SK-N-SH (cell line): Measurements from ENCODE around the gene DUS3L. TPM values are rescaled to one million over a fixed set of nuclear protein-coding genes. Genes with fewer than 3 reads are reported as not detected.

Experiments used
- CTCF ChIA-PET: fragments of 300-600, 350-600 bp; formaldehyde crosslinking; extraction: SDS; loops from one replicate; lab custom pipeline; 2021; lab: Yijun Ruan, JAX
- POLR2A ChIA-PET: fragments of 350-600 bp; sonication (Branson Sonifier 250); formaldehyde crosslinking; extraction: SDS; loops from one replicate; lab custom pipeline; 2020; ENCODE audit warnings: antibody characterized with exemption, inconsistent platforms; lab: Yijun Ruan, JAX
- DNase-seq: peaks from one replicate; pipeline ENCODE4 v3.0.0; 2012
- H2AFZ ChIP-seq: fragments of 200-600 bp; sonication (generic); 2 replicates; pipeline ENCODE4 v1.8.1; 2016; ENCODE audit warnings: antibody characterized with exemption, mild to moderate bottlenecking, low read depth
- H3F3A ChIP-seq: fragments of 200-600 bp; sonication (generic); replicated peaks from 2 replicates; pipeline ENCODE3; 2016; ENCODE audit warnings: antibody characterized with exemption, mild to moderate bottlenecking; ENCODE audit not compliant: insufficient read depth
- H3K27ac ChIP-seq, 2 experiments: fragments of 200-500 bp in 1 of 2; fragments of 200-600 bp in 1 of 2; sonication (Bioruptor generic) in 1 of 2; sonication (generic), shearing (Covaris generic) in 1 of 2; 2 replicates each; pipeline versions ENCODE4 v1.5.1 to v1.6.1; 2014 to 2016; ENCODE audit warnings: low read depth in 2 of 2, inconsistent platforms in 1 of 2, low read length in 1 of 2, mild to moderate bottlenecking in 1 of 2, mixed read lengths in 1 of 2
- H3K27me3 ChIP-seq: fragments of 200-600 bp; sonication (generic), shearing (Covaris generic); 2 replicates; pipeline ENCODE4 v1.6.1; 2016; ENCODE audit warnings: mixed run types; ENCODE audit not compliant: insufficient read depth
- H3K36me3 ChIP-seq, 2 experiments: fragments of 200-500 bp in 1 of 2; fragments of 200-600 bp in 1 of 2; sonication (Bioruptor generic) in 1 of 2; sonication (generic) in 1 of 2; replicated peaks in 1 of 2; 2 replicates each; pipeline versions ENCODE3 to v1.5.1; 2014 to 2016; ENCODE audit warnings: low read length in 1 of 2, mild to moderate bottlenecking in 1 of 2; ENCODE audit not compliant: insufficient read depth in 2 of 2, control insufficient read depth in 1 of 2
- H3K4me1 ChIP-seq, 2 experiments: fragments of 200-500 bp in 1 of 2; fragments of 200-600 bp in 1 of 2; sonication (Bioruptor generic) in 1 of 2; sonication (generic), shearing (Covaris generic) in 1 of 2; 2 replicates each; pipeline versions ENCODE4 v1.5.1 to v1.6.1; 2014 to 2016; ENCODE audit warnings: low read depth in 1 of 2, low read length in 1 of 2, mixed run types in 1 of 2; ENCODE audit not compliant: insufficient read depth in 2 of 2, control insufficient read depth in 1 of 2
- H3K4me2 ChIP-seq: fragments of 200-600 bp; sonication (generic), shearing (Covaris generic); 2 replicates; pipeline ENCODE4 v1.6.1; 2017; ENCODE audit warnings: mixed run types
- H3K4me3 ChIP-seq, 2 experiments: fragments of 200-500 bp in 1 of 2; fragments of 200-600 bp in 1 of 2; sonication (Bioruptor generic) in 1 of 2; sonication (generic), shearing (Covaris generic) in 1 of 2; 2 replicates each; pipeline versions ENCODE4 v1.5.1 to v1.8.1; 2014 to 2016; ENCODE audit warnings: low read depth in 2 of 2, inconsistent platforms in 1 of 2, low read length in 1 of 2, mild to moderate bottlenecking in 1 of 2, mixed read lengths in 1 of 2, moderate library complexity in 1 of 2
- H3K79me2 ChIP-seq: fragments of 200-600 bp; sonication (generic); 2 replicates; pipeline ENCODE4 v1.8.1; 2017; ENCODE audit warnings: mild to moderate bottlenecking; ENCODE audit not compliant: insufficient read depth
- H3K9ac ChIP-seq: fragments of 200-600 bp; sonication (generic); 2 replicates; pipeline ENCODE4 v1.6.1; 2017; ENCODE audit warnings: mixed run types
- H3K9me2 ChIP-seq: fragments of 200-600 bp; sonication (generic); 2 replicates; pipeline ENCODE4 v1.6.1; 2017; ENCODE audit warnings: mixed run types
- H3K9me3 ChIP-seq: fragments of 200-600 bp; sonication (generic); 2 replicates; pipeline ENCODE4 v1.6.1; 2017; ENCODE audit warnings: mixed run types, mild to moderate bottlenecking, moderate library complexity
- H4K20me1 ChIP-seq: fragments of 200-600 bp; sonication (generic); 2 replicates; pipeline ENCODE4 v1.6.1; 2017; ENCODE audit warnings: mild to moderate bottlenecking, mixed run types; ENCODE audit not compliant: insufficient read depth
- CHD2 ChIP-seq: fragments of 150-350 bp; IDR thresholded peaks from 2 replicates; pipeline ENCODE4 v1.6.1; 2018; ENCODE audit warnings: low read length; ENCODE audit not compliant: partially characterized antibody
- FOXJ3 ChIP-seq: sonication (generic); formaldehyde crosslinking; IDR thresholded peaks from 2 replicates; pipeline ENCODE4 v1.5.1; 2020; ENCODE audit warnings: mild to moderate bottlenecking, missing genetic modification reagents
- FOXM1 ChIP-seq: IDR thresholded peaks from 2 replicates; pipeline ENCODE4 v1.4.0; 2012; ENCODE audit warnings: low read depth, mild to moderate bottlenecking
- GABPA ChIP-seq: IDR thresholded peaks from 2 replicates; pipeline ENCODE4 v1.4.0; 2012; ENCODE audit warnings: low read depth, mild to moderate bottlenecking
- GATA2 ChIP-seq: sonication (generic); formaldehyde crosslinking; IDR thresholded peaks from 2 replicates; pipeline ENCODE4 v1.5.0; 2020; ENCODE audit warnings: mild to moderate bottlenecking, missing genetic modification reagents
- IRF3 ChIP-seq: fragments of 150-350 bp; IDR thresholded peaks from 2 replicates; pipeline ENCODE4 v1.6.1; 2016; ENCODE audit warnings: mild to moderate bottlenecking, low read depth, low read length
- MAX ChIP-seq: IDR thresholded peaks from 2 replicates; pipeline ENCODE4 v1.4.0; 2012; ENCODE audit warnings: low read depth
- NFIC ChIP-seq: IDR thresholded peaks from 2 replicates; pipeline ENCODE4 v1.4.0; 2012; ENCODE audit warnings: borderline replicate concordance
- POLR2AphosphoS5 ChIP-seq: IDR thresholded peaks from 2 replicates; pipeline ENCODE4 v1.6.1; 2012; ENCODE audit warnings: low read depth, low read length
- RAD21 ChIP-seq: IDR thresholded peaks from 2 replicates; pipeline ENCODE4 v1.6.1; 2012; ENCODE audit warnings: mild to moderate bottlenecking, low read length
- RCOR1 ChIP-seq: fragments of 150-350 bp; IDR thresholded peaks from 2 replicates; pipeline ENCODE4 v1.6.1; 2017; ENCODE audit warnings: antibody characterized with exemption, low read length
- REST ChIP-seq: IDR thresholded peaks from 2 replicates; pipeline ENCODE4 v1.6.1; 2012; ENCODE audit warnings: mild to moderate bottlenecking, low read depth, low read length, moderate library complexity
- RXRA ChIP-seq: IDR thresholded peaks from 2 replicates; pipeline ENCODE4 v1.4.0; 2012; ENCODE audit warnings: low read depth, mild to moderate bottlenecking, borderline replicate concordance
- SMC3 ChIP-seq: IDR thresholded peaks from 2 replicates; pipeline ENCODE4 v1.6.1; 2012; ENCODE audit warnings: low read depth, low read length, improper control_type of control experiment
- TCF12 ChIP-seq: IDR thresholded peaks from 2 replicates; pipeline ENCODE4 v1.4.0; 2012
- WGBS: methylation state at CpG from one replicate; pipeline ENCODE4 v1.1.6; 2017; ENCODE audit warnings: low lambda C conversion rate; 5-methylcytosine and 5-hydroxymethylcytosine counted together
- polyA plus RNA-seq, 3 experiments: library from polyadenylated mRNA; depleted of rRNA; stranded (reverse); fragments of >200 nt; gene quantifications; 2 replicates each; pipeline ENCODE4 v1.2.3, GENCODE V29; 2012
- TF ChIP-seq, protein P1 (sequence below): IDR thresholded peaks from 2 replicates; pipeline ENCODE4 v1.4.0; 2012; ENCODE audit warnings: low read depth, borderline replicate concordance
- TF ChIP-seq, protein P2 (sequence below): IDR thresholded peaks from 2 replicates; pipeline ENCODE4 v1.4.0; 2012; ENCODE audit warnings: low read depth, borderline replicate concordance
- TF ChIP-seq, protein P3 (sequence below): fragments of 200-600 bp; sonication (generic); IDR thresholded peaks from 2 replicates; pipeline ENCODE4 v1.6.1; 2017; ENCODE audit warnings: antibody characterized with exemption, mild to moderate bottlenecking, moderate library complexity
- TF ChIP-seq, protein P4 (sequence below): IDR thresholded peaks from 2 replicates; pipeline ENCODE4; 2012

The DUS3L gene
- 44.0 and 45.2 TPM in 2 replicates for polyA plus RNA-seq (2012; rRNA removed)
- 20.9 and 24.8 TPM in 2 replicates for polyA plus RNA-seq (2012; cell fraction: cytosol; rRNA removed)
- 151 and 182 TPM in 2 replicates for polyA plus RNA-seq (2012; cell fraction: nucleus; rRNA removed)

GRCh38 chr19:5790559-5791520 is at the start of gene DUS3L:
DUS3L (minus strand) TSS chr19:5791163; CDS start chr19:5791141, 22 bp downstream.
- peak; percentile 97 for DNase-seq
- WGBS = 17% methylated on average over 47 of the region's 72 CpGs
- ChIA-PET CTCF (interaction anchor here (0.7 to 2.9 kb wide), 5 partner anchors 9 to 232 kb away, joined by 3 to 12 read pairs (median 4); partner anchors contain the start of gene NRTN), POLR2A (interaction anchor here (0.6 to 1.3 kb wide), 5 partner anchors 8 to 325 kb away, joined by 3 to 5 read pairs (median 3); partner anchors contain the start of genes CATSPERD, LONP1, NDUFA11 and RPL36)
- peak within 1 kb of the TSS; percentile 90 to 95 for H3K27ac ChIP-seq
- H3K27me3 ChIP-seq = no peaks in the 10 kb centered on the region
- H3K4me2 ChIP-seq = peak within 1 kb of the TSS; percentile 86
- H3K4me1 ChIP-seq = peaks cover 0 to 8% of the 10 kb centered on the region in 2 experiments; a peak in 1 of 4 replicates
- H3K36me3 ChIP-seq = peaks cover 0 to 39% of the 10 kb centered on the region in 2 experiments
- peak within 1 kb of the TSS; percentile 93 for H2AFZ ChIP-seq
- no peaks in the 10 kb centered on the region for H3K9me3 ChIP-seq
- peak within 1 kb of the TSS; percentile 92 for H3K9ac ChIP-seq
- H4K20me1 ChIP-seq = 0 out of 2 replicates have a peak, but pooled peaks cover 5% of the 10 kb centered on the region
- peak within 1 kb of the TSS; percentile 73 to 97 for H3K4me3 ChIP-seq
- peaks cover 8% of the 10 kb centered on the region; the same call in 1 of the 2 replicates for H3K79me2 ChIP-seq
- no peaks in the 10 kb centered on the region for H3K9me2 ChIP-seq
- H3F3A ChIP-seq = no peaks in the 10 kb centered on the region
- TF ChIP-seq SMC3 (no peak), NFIC (no peak), FOXJ3 (CRISPR knock-in tag) (no peak), GABPA (peak; percentile 91), MAX (peak; percentile 99), RCOR1 (no peak), RXRA (no peak), TCF12 (no peak), CHD2 (peak; percentile 87), IRF3 (no peak), GATA2 (no peak), POLR2AphosphoS5 (peak; percentile 90), RAD21 (no peak), REST (0 out of 2 replicates have a peak, but pooled peaks have one; percentile 9), FOXM1 (no peak)
- TF ChIP-seq, protein P1, sequence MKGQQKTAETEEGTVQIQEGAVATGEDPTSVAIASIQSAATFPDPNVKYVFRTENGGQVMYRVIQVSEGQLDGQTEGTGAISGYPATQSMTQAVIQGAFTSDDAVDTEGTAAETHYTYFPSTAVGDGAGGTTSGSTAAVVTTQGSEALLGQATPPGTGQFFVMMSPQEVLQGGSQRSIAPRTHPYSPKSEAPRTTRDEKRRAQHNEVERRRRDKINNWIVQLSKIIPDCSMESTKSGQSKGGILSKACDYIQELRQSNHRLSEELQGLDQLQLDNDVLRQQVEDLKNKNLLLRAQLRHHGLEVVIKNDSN = peak; percentile 88
- TF ChIP-seq, protein P2, sequence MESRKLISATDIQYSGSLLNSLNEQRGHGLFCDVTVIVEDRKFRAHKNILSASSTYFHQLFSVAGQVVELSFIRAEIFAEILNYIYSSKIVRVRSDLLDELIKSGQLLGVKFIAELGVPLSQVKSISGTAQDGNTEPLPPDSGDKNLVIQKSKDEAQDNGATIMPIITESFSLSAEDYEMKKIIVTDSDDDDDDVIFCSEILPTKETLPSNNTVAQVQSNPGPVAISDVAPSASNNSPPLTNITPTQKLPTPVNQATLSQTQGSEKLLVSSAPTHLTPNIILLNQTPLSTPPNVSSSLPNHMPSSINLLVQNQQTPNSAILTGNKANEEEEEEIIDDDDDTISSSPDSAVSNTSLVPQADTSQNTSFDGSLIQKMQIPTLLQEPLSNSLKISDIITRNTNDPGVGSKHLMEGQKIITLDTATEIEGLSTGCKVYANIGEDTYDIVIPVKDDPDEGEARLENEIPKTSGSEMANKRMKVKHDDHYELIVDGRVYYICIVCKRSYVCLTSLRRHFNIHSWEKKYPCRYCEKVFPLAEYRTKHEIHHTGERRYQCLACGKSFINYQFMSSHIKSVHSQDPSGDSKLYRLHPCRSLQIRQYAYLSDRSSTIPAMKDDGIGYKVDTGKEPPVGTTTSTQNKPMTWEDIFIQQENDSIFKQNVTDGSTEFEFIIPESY = peak; percentile 43; the same call in 1 of the 2 replicates
- TF ChIP-seq, protein P3, sequence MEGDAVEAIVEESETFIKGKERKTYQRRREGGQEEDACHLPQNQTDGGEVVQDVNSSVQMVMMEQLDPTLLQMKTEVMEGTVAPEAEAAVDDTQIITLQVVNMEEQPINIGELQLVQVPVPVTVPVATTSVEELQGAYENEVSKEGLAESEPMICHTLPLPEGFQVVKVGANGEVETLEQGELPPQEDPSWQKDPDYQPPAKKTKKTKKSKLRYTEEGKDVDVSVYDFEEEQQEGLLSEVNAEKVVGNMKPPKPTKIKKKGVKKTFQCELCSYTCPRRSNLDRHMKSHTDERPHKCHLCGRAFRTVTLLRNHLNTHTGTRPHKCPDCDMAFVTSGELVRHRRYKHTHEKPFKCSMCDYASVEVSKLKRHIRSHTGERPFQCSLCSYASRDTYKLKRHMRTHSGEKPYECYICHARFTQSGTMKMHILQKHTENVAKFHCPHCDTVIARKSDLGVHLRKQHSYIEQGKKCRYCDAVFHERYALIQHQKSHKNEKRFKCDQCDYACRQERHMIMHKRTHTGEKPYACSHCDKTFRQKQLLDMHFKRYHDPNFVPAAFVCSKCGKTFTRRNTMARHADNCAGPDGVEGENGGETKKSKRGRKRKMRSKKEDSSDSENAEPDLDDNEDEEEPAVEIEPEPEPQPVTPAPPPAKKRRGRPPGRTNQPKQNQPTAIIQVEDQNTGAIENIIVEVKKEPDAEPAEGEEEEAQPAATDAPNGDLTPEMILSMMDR = no peak
- TF ChIP-seq, protein P4, sequence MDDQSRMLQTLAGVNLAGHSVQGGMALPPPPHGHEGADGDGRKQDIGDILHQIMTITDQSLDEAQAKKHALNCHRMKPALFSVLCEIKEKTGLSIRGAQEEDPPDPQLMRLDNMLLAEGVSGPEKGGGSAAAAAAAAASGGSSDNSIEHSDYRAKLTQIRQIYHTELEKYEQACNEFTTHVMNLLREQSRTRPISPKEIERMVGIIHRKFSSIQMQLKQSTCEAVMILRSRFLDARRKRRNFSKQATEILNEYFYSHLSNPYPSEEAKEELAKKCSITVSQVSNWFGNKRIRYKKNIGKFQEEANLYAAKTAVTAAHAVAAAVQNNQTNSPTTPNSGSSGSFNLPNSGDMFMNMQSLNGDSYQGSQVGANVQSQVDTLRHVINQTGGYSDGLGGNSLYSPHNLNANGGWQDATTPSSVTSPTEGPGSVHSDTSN = no peak
